ENCODE results near the gene PPIL1.
A peak's percentile ranks its signal among the peaks of the same experiment; 100 is the strongest.

Gene PPIL1

DNA sequence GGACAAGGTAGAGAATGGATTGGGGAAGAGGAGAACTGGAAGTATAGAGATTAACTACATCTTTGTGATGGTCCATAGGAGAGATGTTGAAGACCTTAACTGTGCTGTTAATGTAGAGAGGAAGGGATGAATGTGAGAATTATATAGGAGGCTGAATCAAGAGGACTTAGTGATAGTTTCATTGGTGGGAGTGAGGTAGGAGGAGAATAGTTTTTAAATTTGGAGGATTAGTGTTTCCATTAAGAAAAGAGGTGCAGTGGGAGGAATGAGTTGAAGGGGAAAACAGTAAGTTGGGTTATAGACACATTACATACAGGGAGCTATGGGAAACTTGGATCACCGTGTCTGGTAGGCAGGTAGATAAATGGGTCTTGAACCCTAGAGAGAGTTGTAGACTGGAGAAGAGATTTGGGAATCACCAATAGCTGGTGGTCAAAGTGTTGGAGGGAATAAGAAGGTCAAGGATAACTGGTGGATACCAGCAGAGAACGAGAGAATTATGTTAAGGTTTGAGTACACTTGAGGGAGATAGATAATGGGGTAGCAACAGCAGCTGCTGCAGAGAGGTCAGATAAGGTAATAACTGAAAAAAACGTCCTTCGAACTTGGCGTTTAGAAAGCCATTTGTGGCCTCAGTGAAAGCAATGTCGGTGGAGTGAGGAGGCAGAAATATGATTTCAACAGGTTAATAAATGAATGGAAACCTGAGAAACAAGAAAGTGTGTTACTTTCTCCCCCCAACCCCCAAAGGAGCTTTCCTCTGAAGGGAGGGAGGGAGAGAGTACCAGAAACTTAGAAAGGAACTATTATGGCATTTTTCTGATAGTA is 14.3 kb upstream of the PPIL1 start:
- TF ChIP-seq, protein P1, sequence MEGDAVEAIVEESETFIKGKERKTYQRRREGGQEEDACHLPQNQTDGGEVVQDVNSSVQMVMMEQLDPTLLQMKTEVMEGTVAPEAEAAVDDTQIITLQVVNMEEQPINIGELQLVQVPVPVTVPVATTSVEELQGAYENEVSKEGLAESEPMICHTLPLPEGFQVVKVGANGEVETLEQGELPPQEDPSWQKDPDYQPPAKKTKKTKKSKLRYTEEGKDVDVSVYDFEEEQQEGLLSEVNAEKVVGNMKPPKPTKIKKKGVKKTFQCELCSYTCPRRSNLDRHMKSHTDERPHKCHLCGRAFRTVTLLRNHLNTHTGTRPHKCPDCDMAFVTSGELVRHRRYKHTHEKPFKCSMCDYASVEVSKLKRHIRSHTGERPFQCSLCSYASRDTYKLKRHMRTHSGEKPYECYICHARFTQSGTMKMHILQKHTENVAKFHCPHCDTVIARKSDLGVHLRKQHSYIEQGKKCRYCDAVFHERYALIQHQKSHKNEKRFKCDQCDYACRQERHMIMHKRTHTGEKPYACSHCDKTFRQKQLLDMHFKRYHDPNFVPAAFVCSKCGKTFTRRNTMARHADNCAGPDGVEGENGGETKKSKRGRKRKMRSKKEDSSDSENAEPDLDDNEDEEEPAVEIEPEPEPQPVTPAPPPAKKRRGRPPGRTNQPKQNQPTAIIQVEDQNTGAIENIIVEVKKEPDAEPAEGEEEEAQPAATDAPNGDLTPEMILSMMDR (IDR thresholded peaks at IDR 0.05; ENCODE audit: borderline replicate concordance, insufficient read depth, low read depth, low read length) = no peak
- H3K4me3 ChIP-seq (ENCODE audit: low read depth, low read length) = no peak overlapping the region

DNA sequence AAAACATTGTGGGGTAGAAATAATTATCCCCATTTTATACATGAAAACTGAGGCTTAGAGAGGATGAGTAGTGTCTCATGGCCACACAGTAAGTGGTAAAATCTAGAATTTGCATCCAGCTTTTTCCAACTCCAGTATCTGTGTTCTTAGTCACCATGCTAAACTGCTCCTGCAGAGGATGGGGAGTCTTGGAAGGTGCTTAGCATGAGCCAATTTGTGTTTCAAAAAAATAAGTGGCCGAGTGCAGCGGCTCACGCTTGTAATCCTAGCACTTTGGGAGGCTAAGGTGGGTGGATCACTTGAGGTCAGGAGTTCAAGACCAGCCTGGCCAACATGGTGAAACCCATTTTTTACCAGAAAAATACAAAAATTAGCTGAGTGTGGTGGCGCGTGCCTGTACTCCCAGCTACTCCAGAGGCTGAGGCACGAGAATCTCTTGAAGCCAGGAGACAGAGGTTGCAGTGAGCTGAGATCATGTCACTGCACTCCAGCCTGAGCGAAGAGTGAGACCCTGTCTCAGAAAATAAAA is 13.6 kb upstream of the PPIL1 start:
- TF ChIP-seq, protein P1 (IDR thresholded peaks at IDR 0.05; ENCODE audit: borderline replicate concordance, insufficient read depth, low read depth, low read length) = no peak
- no peak overlapping the region for H3K4me3 ChIP-seq (ENCODE audit: low read depth, low read length)

DNA sequence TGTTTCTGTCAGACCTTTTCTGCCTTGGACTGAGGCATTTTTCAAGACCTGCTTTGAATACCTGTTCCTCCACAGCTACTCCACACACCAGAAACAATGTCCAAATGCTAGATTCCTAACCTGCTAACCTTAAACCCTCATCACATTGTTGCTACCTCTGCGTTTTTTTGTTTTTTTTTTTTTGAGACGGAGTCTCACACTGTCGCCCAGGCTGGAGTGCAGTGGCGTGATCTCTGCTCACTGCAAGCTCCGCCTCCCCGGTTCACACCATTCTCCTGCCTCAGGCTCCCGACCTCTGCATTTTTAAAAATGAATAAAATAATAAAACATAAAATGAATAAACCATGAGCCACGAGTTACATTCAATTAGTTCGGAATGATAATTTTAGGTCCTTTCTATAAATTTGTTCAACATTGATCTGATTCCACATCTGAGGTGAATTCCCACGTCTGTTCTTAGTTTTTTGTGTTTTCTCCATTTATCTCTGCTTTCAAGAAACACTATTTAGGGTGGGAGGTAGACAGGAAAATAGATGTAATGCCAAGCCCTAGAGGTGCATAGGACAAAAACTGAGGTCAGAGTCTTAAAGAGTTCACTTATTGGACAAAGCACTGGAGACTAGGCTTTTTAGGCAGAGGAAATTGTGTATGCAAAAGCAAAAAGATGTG is 12.5 kb upstream of the PPIL1 start:
- H3K4me3 ChIP-seq (ENCODE audit: low read depth, low read length) = no peak overlapping the region
- TF ChIP-seq, protein P1 (IDR thresholded peaks at IDR 0.05; ENCODE audit: borderline replicate concordance, insufficient read depth, low read depth, low read length) = no peak

DNA sequence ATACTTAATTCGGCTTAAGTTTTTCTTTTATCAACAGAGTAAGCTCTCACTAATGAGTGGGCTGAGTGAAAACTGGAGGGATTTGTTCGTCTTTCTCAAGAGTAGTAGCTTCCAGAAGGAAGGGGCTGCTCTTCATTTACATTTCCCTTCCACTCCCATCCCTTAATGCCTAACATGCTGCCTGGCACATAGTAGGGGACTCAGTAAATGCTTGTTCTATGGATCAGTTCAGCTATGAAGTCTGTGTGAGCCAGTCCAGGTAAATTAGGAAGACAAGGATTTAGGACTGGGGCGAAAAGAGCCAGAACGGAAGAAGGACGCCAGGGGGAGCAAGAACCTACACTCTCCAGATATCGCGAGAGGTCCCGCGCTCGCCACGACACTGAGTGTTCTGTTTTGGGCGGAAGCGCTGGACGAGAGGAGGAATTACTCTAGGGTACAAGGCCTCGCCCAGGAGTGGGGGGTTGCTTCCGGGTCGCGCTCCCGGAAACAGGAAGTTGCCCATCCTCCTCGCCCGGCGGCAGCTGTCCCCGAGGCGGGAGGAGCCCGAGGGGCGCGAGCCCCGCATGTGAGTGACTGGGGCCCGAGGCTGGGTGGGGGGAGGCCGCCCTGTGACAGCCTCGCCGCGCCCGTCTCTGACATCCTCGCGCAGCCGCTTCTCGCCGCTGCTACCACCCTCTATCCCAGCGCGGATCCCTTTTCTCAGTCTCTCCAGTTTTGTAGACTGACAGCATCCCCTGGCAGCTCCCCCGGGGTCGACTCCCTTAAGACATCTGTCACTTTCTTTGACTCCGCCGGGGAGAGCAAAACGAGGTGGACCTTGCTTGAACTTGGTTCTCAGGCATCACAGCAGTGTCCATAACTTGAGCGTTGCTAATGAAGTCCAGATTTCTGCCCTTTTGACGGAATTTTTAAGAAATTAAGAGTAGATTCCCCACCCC is 11.1 kb upstream of the PPIL1 start, which contains the start of gene C6orf89:
C6orf89 (plus strand) TSS at position 492 of the 941 bp plus-strand sequence. CDS start 13,493 bp downstream, outside the sequence.
- TF ChIP-seq, protein P1 (IDR thresholded peaks at IDR 0.05; ENCODE audit: borderline replicate concordance, insufficient read depth, low read depth, low read length) = peak; percentile 76
- H3K4me3 ChIP-seq (ENCODE audit: low read depth, low read length) = peak within 1 kb of the TSS; percentile 69

DNA sequence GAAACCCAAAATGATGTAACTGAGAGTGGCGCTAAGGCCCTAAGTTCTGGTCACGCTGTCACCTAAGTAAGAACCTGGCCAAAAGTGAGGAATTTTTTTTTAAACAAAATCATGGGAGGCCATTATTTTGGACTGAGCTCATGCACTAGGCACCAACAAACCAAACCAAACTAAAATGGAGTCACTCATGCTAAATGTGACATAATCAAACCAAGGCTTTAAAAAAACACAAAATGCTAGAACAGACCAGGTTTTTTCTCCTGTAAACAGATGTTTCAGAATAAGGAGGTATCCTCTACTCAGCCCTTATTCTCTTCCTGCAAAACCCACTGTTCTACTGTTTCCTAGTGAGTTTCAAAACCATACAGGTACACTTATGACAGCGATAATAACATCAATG is 10.0 kb upstream of the PPIL1 start:
- no peak overlapping the region for H3K4me3 ChIP-seq (ENCODE audit: low read depth, low read length)
- TF ChIP-seq, protein P1 (IDR thresholded peaks at IDR 0.05; ENCODE audit: borderline replicate concordance, insufficient read depth, low read depth, low read length) = no peak

DNA sequence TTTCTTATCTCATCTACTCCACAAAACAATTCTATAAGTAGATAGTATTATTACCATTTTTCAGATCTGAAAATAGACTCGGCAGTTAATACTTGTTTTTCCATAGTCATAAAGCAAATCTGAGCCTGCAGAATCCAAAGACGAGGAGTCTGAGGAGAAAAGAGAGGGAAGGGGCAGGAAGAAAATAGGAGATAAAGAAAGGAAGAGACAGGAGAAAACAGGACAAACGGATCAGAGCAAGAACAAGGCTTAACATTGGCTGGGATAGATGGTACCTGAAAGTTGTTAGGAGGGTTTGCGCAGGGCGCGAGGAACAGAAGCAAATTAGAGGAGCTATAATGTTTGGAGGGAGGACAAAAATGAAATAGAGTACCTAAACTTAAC is 639 bp upstream of the PPIL1 start:
- H3K4me3 ChIP-seq (ENCODE audit: low read depth, low read length) = peak overlapping the region; percentile 73
- TF ChIP-seq, protein P1 (IDR thresholded peaks at IDR 0.05; ENCODE audit: borderline replicate concordance, insufficient read depth, low read depth, low read length) = no peak

All from GM12875 (cell line).